HG02870 (cell line): Measurements from ENCODE around the gene TIGD6.
"Not testable (repeated sequence)": the region's sequence is repeated elsewhere in the genome, so short reads cannot be mapped to it uniquely, and the experiment has no call there.

Experiments used
- ATAC-seq: cut with Tn5 transposase; IDR thresholded peaks from one replicate; pipeline ENCODE4 v1.9.1; 2021; ENCODE audit warnings: mild to moderate bottlenecking, moderate library complexity; ENCODE audit not compliant: unreplicated experiment

Gene TIGD6

GRCh38 chr5:150000256-150000989 lies at the start of gene TIGD6, which contains the start of gene HMGXB3:
Gene TIGD6 (minus strand): TSS chr5:150000654. CDS start chr5:149996348, 4,306 bp downstream.
Gene HMGXB3 (plus strand): TSS chr5:150000739. CDS start chr5:150004853, 4,114 bp downstream.
- peak; percentile 85 for ATAC-seq

GRCh38 chr5:150046031-150046430 lies 45.6 kb upstream of the TIGD6 start:
- no peak for ATAC-seq

GRCh38 chr5:150045549-150045948 lies 45.1 kb upstream of the TIGD6 start:
- ATAC-seq = no peak

- ATAC-seq = no peak
Measured at GRCh38 chr5:150044712-150045111, 44.3 kb upstream of the TIGD6 start.

GRCh38 chr5:150044329-150044681 lies 43.9 kb upstream of the TIGD6 start:
- no peak for ATAC-seq

GRCh38 chr5:150043657-150044328 lies 43.3 kb upstream of the TIGD6 start:
- no peak for ATAC-seq

GRCh38 chr5:150042459-150042858 lies 42.0 kb upstream of the TIGD6 start:
- no peak for ATAC-seq

GRCh38 chr5:150038547-150038946 lies 38.1 kb upstream of the TIGD6 start:
- ATAC-seq = no peak

- no peak for ATAC-seq
Measured at GRCh38 chr5:150036513-150036912, 36.1 kb upstream of the TIGD6 start.

- ATAC-seq = peak; percentile 94
Measured at GRCh38 chr5:150035139-150035895, 34.9 kb upstream of the TIGD6 start.

- ATAC-seq = no peak
Measured at GRCh38 chr5:150034662-150035061, 34.2 kb upstream of the TIGD6 start.

- ATAC-seq = no peak
Measured at GRCh38 chr5:150033334-150033733, 32.9 kb upstream of the TIGD6 start.

GRCh38 chr5:150028047-150028446 lies 27.6 kb upstream of the TIGD6 start:
- ATAC-seq = not testable (repeated sequence)

- ATAC-seq = no peak
Measured at GRCh38 chr5:150026682-150027172, 26.3 kb upstream of the TIGD6 start.

GRCh38 chr5:150024346-150024984 lies 24.0 kb upstream of the TIGD6 start:
- no peak for ATAC-seq

GRCh38 chr5:150023136-150023535 lies 22.7 kb upstream of the TIGD6 start:
- no peak for ATAC-seq

GRCh38 chr5:150022681-150023080 lies 22.2 kb upstream of the TIGD6 start:
- ATAC-seq = no peak

GRCh38 chr5:150022158-150022531 lies 21.7 kb upstream of the TIGD6 start:
- ATAC-seq = no peak

GRCh38 chr5:150021491-150022157 lies 21.2 kb upstream of the TIGD6 start:
- no peak for ATAC-seq

GRCh38 chr5:150020249-150020648 lies 19.8 kb upstream of the TIGD6 start:
- no peak for ATAC-seq
